Measurements from ENCODE around the gene REXO5. TPM values are rescaled to one million over a fixed set of nuclear protein-coding genes. Genes with fewer than 3 reads are reported as not detected.

REXO5 gene
- polyA plus RNA-seq, 1 donor (not counting 4 experiments of a cell fraction or from before 2014, with no cell fraction given): 2.6 TPM

DNA sequence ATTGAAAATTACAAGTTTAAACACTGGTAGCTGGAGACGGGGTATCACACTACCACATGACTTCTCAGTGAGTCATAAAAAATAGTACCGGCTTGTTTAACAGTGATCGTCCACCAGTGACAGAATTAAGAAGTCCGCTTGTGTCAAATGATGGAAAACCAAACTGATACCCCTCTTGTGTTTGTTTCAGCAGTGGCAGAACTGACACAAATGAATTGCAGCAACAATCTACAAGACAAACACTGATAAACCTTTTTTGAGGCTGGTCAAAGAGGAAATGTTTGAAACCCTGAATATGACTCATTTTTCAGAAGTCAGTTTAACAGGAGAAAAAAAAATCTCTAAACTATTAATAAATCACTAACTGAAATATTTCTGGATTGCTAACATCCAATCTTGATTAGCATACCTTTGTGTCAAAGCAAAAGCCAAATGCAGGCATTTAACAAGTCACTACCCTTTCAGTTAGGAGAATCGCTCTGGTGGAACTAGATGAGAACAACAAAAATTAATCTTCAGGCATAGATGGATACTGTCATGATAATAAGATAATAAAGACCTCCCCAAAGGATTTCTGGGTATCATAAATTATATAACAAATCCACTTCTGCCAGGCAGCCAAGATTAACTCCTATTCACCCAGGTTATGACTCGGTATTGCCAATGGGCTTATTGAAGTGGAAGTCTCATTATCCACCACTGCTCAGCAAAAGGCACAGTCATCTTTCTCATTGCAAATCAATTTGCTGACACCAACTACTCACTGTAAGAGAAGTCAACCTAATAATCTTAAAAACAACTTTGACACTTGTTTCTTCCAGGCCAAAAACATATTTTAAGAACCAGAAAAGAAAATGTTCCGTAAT is 73.1 kb downstream of the REXO5 start:
- Histone ChIP-seq H3K4me1 (ENCODE audit: control insufficient read depth, extremely low read depth, insufficient read depth, low read length) (peaks cover 36% of the 10 kb centered on the region), H3K36me3 (ENCODE audit: control insufficient read depth in 2 of 2, extremely low read depth in 1 of 2, insufficient read depth in 2 of 2, low read length in 2 of 2) (peaks cover 2 to 3% of the 10 kb centered on the region in 2 experiments), H3K79me2 (ENCODE audit: control insufficient read depth, insufficient read depth, low read length) (peaks cover 80% of the 10 kb centered on the region), H3K27me3 (ENCODE audit: control insufficient read depth, extremely low read depth, insufficient read depth, low read length) (no peaks in the 10 kb centered on the region), H4K20me1 (ENCODE audit: control insufficient read depth, extremely low read depth, insufficient read depth, low read length) (no peaks in the 10 kb centered on the region), H3K27ac (ENCODE audit: control insufficient read depth, insufficient read depth, low read length) (peak overlapping the region; percentile 79), H3K4me2 (ENCODE audit: control insufficient read depth, extremely low read depth, insufficient read depth, low read depth, low read length) (peak overlapping the region; percentile 94), H3K9ac (ENCODE audit: control insufficient read depth, extremely low read depth, insufficient read depth, low read length) (peak overlapping the region; percentile 63), H3K4me3 (ENCODE audit: control insufficient read depth in 2 of 3, extremely low read depth in 1 of 3, insufficient read depth in 2 of 3, low read depth in 1 of 3, low read length in 3 of 3) (peak overlapping the region in 2 of 3 experiments; percentile 21 to 52), H2AFZ (ENCODE audit: control insufficient read depth, low read length) (peak overlapping the region; percentile 54), H3K9me1 (ENCODE audit: control insufficient read depth, extremely low read depth, insufficient read depth, low read length) (no peaks in the 10 kb centered on the region), H3K9me3 (ENCODE audit: control insufficient read depth, low read depth, low read length) (no peaks in the 10 kb centered on the region)
- FAIRE-seq (peak; percentile 84), DNase-seq (ENCODE audit: low read depth, low spot score) (no peak)
- dilution Hi-C loops (cut with MboI; ENCODE audit: extremely low pct_ligation_motif_present, low sequenced_read_pairs): no loop called here
- TF ChIP-seq EZH2 (IDR thresholded peaks at IDR 0.05; ENCODE audit: low read length): no peak
- no peak for TF ChIP-seq CTCF (optimal IDR thresholded peaks at IDR 0.05 in 1 of 3, IDR thresholded peaks at IDR 0.05 in 1 of 3, conservative IDR thresholded peaks at IDR 0.05 in 1 of 3; ENCODE audit: extremely low read depth in 1 of 3, insufficient read depth in 2 of 3, low read length in 3 of 3)

GRCh38 chr16:20880867-20881502 is 74.7 kb downstream of the REXO5 start:
- H3K27me3 ChIP-seq (ENCODE audit: control insufficient read depth, extremely low read depth, insufficient read depth, low read length): no peaks in the 10 kb centered on the region
- H4K20me1 ChIP-seq (ENCODE audit: control insufficient read depth, extremely low read depth, insufficient read depth, low read length): no peaks in the 10 kb centered on the region
- peaks cover 4 to 5% of the 10 kb centered on the region in 2 experiments for H3K36me3 ChIP-seq (ENCODE audit: control insufficient read depth in 2 of 2, extremely low read depth in 1 of 2, insufficient read depth in 2 of 2, low read length in 2 of 2)
- dilution Hi-C loops (cut with MboI; ENCODE audit: extremely low pct_ligation_motif_present, low sequenced_read_pairs): no loop called here
- H3K79me2 ChIP-seq (ENCODE audit: control insufficient read depth, insufficient read depth, low read length): peaks cover 81% of the 10 kb centered on the region
- H3K27ac ChIP-seq (ENCODE audit: control insufficient read depth, insufficient read depth, low read length): no peak overlapping the region
- FAIRE-seq: no peak
- no peaks in the 10 kb centered on the region for H3K9me1 ChIP-seq (ENCODE audit: control insufficient read depth, extremely low read depth, insufficient read depth, low read length)
- no peak overlapping the region for H2AFZ ChIP-seq (ENCODE audit: control insufficient read depth, low read length)
- no peak overlapping the region for H3K9ac ChIP-seq (ENCODE audit: control insufficient read depth, extremely low read depth, insufficient read depth, low read length)
- no peak for DNase-seq (ENCODE audit: low read depth, low spot score)
- no peaks in the 10 kb centered on the region for H3K9me3 ChIP-seq (ENCODE audit: control insufficient read depth, low read depth, low read length)
- peaks cover 27% of the 10 kb centered on the region for H3K4me1 ChIP-seq (ENCODE audit: control insufficient read depth, extremely low read depth, insufficient read depth, low read length)
- no peak overlapping the region for H3K4me2 ChIP-seq (ENCODE audit: control insufficient read depth, extremely low read depth, insufficient read depth, low read depth, low read length)
- TF ChIP-seq CTCF (optimal IDR thresholded peaks at IDR 0.05 in 1 of 3, IDR thresholded peaks at IDR 0.05 in 1 of 3, conservative IDR thresholded peaks at IDR 0.05 in 1 of 3; ENCODE audit: extremely low read depth in 1 of 3, insufficient read depth in 2 of 3, low read length in 3 of 3): no peak
- TF ChIP-seq EZH2 (IDR thresholded peaks at IDR 0.05; ENCODE audit: low read length): no peak
- no peak overlapping the region for H3K4me3 ChIP-seq (ENCODE audit: control insufficient read depth in 2 of 3, extremely low read depth in 1 of 3, insufficient read depth in 2 of 3, low read depth in 1 of 3, low read length in 3 of 3)
